GM19035 (cell line): ENCODE data around the gene WIZ.

Source experiments
- ATAC-seq: cut with Tn5 transposase; IDR thresholded peaks from one replicate; pipeline ENCODE4 v1.9.1; 2021; ENCODE audit not compliant: unreplicated experiment

WIZ gene

GRCh38 chr19:15379999-15380647, 69.6 kb downstream of the WIZ start:
- ATAC-seq, result peak; percentile 18

GRCh38 chr19:15379083-15379998, 70.4 kb downstream of the WIZ start, which contains the start of gene AKAP8:
Gene AKAP8 (minus strand): TSS chr19:15379787. CDS start chr19:15379731, 56 bp downstream.
- peak; percentile 84 for ATAC-seq

- ATAC-seq, result no peak
These were observed 71.1 kb downstream of the WIZ start for GRCh38 chr19:15378534-15379082.

- ATAC-seq, result no peak
These were observed 74.8 kb downstream of the WIZ start for GRCh38 chr19:15374796-15375440.

GRCh38 chr19:15374105-15374651, 75.6 kb downstream of the WIZ start:
- ATAC-seq, result no peak

GRCh38 chr19:15373644-15374043, 76.1 kb downstream of the WIZ start:
- no peak for ATAC-seq

GRCh38 chr19:15372891-15373301, 76.9 kb downstream of the WIZ start:
- no peak for ATAC-seq

- ATAC-seq, result no peak
These were observed 77.3 kb downstream of the WIZ start for GRCh38 chr19:15372470-15372869.

- ATAC-seq, result no peak
These were observed 77.9 kb downstream of the WIZ start for GRCh38 chr19:15371786-15372380.

- no peak for ATAC-seq
These were observed 78.6 kb downstream of the WIZ start for GRCh38 chr19:15371119-15371518.
